Ovary (tissue), 9 donors: ENCODE results near the gene TESK2. TPM values are rescaled to one million over a fixed set of nuclear protein-coding genes. Genes with fewer than 3 reads are reported as not detected.

ENCODE experiments used
- DNase-seq, 5 donors: peaks; one replicate each; pipeline ENCODE4 v3.0.0-alpha.2; 2019 to 2020
- H3K27ac ChIP-seq, 2 donors: fragments of 200-600 bp; one replicate each; pipeline versions ENCODE4 v1.5.1 to v1.8.0; 2019 to 2022
- H3K27me3 ChIP-seq: fragments of 200-600 bp; one replicate; pipeline ENCODE4 v1.8.0; 2022
- H3K36me3 ChIP-seq: fragments of 200-600 bp; sonication (generic); one replicate; pipeline ENCODE4 v1.5.1; 2019
- H3K4me1 ChIP-seq: one replicate; pipeline ENCODE4 v1.8.1; 2013; ENCODE audit warnings: mild to moderate bottlenecking, moderate library complexity; ENCODE audit not compliant: insufficient read depth
- H3K4me3 ChIP-seq: fragments of 200-600 bp; sonication (generic); one replicate; pipeline ENCODE4 v1.5.1; 2017
- H3K9me3 ChIP-seq, 2 donors: fragments of 200-600 bp in 1 of 2; sonication (generic) in 1 of 2; one replicate each; pipeline versions ENCODE4 v1.5.1 to v1.8.1; 2013 to 2019; ENCODE audit warnings: mild to moderate bottlenecking in 1 of 2, moderate library complexity in 1 of 2
- CTCF ChIP-seq, 3 donors: fragments of 450-650 bp in 2 of 3; fragments of 200-600 bp in 1 of 3; IDR thresholded peaks; one replicate each; pipeline versions ENCODE4 v1.5.1 to v1.8.0; 2016 to 2022; ENCODE audit warnings: antibody characterized with exemption in 3 of 3, mild to moderate bottlenecking in 1 of 3
- EP300 ChIP-seq: sonication (generic); formaldehyde crosslinking; IDR thresholded peaks from one replicate; pipeline ENCODE4 v1.6.1; 2017; ENCODE audit warnings: antibody characterized with exemption
- POLR2A ChIP-seq: fragments of 450-650 bp; IDR thresholded peaks from one replicate; pipeline ENCODE4 v1.6.1; 2017; ENCODE audit warnings: antibody characterized with exemption, mild to moderate bottlenecking, moderate library complexity
- WGBS, 3 donors: extraction: QIAGEN DNeasy Blood & Tissue Kit in 1 of 3; methylation state at CpG; one replicate each; pipeline versions ENCODE4 v1.1.5 to v1.1.7; 2013 to 2017; 5-methylcytosine and 5-hydroxymethylcytosine counted together
- intact Hi-C, 4 donors: fragments of 100-400 bp; cut with DNase I; formaldehyde crosslinking; loops; one replicate each; pipeline versions ENCODE4 v1.11.0 to v1.15.1; 2022 to 2023
- polyA plus RNA-seq, 2 donors: library from polyadenylated mRNA; stranded (reverse); fragments of 200-250 nt in 1 of 2; fragments of 350-450 nt in 1 of 2; fragmentation: Illumina TruSeq in 1 of 2; extraction: RNeasy Lipid Tissue Mini Kit (QIAGEN cat#74804) in 1 of 2; gene quantifications; one replicate each; pipeline ENCODE4 v1.2.3, GENCODE V29; 2013 to 2014
- total RNA-seq, 7 donors: library from RNA; depleted of rRNA in 2 of 7; stranded (reverse); fragments of >200 nt in 2 of 7; fragmentation: NEBNext Ultra II Directional in 3 of 7; extraction: Animal tissue kit (Norgen Biotek cat#: 25700) in 3 of 7; gene quantifications; one replicate each; pipeline versions ENCODE4 v1.1.0 to v1.2.4, GENCODE V29; 2016 to 2023
- donor health status: DM: no; HTN: no; CAD: no; lungs with moderate emphysema.
- donor health status: DM: no; HTN: no; CAD: no.
- donor health status: Bipolar disorder and iron deficiency.
- donor health status: DM: yes; HTN: yes; CAD: no.
- donor health status: DM: no; HTN: no; CAD: no.
- donor health status: DM: yes; HTN: yes; CAD: no.

TESK2 gene
- total and polyA plus RNA-seq, 9 donors: 6.7 to 12.5 (median 9.7) TPM

- Histone ChIP-seq H3K36me3 (no peaks in the 10 kb centered on the region), H3K9me3 (no peaks in the 10 kb centered on the region), H3K27me3 (no peaks in the 10 kb centered on the region), H3K4me1 (no peaks in the 10 kb centered on the region), H3K27ac (no peak overlapping the region), H3K4me3 (no peak overlapping the region)
- DNase-seq: no peak
- no peak for TF ChIP-seq POLR2A
- no peak for TF ChIP-seq EP300
- TF ChIP-seq CTCF (IDR thresholded peaks at IDR 0.05): no peak
- WGBS, 3 donors: 60 to 67% (median 62%) methylated on average over 9 of the region's 9 CpGs
- intact Hi-C loops: no loop called here
Observed at GRCh38 chr1:45510036-45510971, 19.3 kb upstream of the TESK2 start.

- no peaks in the 10 kb centered on the region for H3K9me3 ChIP-seq
- intact Hi-C loops: loop anchor here in 2 of 4 donors (5.0 to 10.0 kb wide), 2 partner anchors 54 to 56 kb away; no protein-coding TSS in a partner anchor
- no peaks in the 10 kb centered on the region for H3K27me3 ChIP-seq
- no peaks in the 10 kb centered on the region for H3K36me3 ChIP-seq
- WGBS, 3 donors: 69 to 79% (median 70%) methylated on average over 15 of the region's 15 CpGs
- TF ChIP-seq POLR2A: no peak
- TF ChIP-seq EP300: no peak
- TF ChIP-seq CTCF (IDR thresholded peaks at IDR 0.05): no peak
- H3K4me1 ChIP-seq: no peaks in the 10 kb centered on the region
- H3K27ac ChIP-seq: no peak overlapping the region
- no peak overlapping the region for H3K4me3 ChIP-seq
- DNase-seq: no peak
Observed at GRCh38 chr1:45508295-45509151, 17.6 kb upstream of the TESK2 start.

GRCh38 chr1:45507893-45508292, 16.9 kb upstream of the TESK2 start:
- WGBS, 3 donors: 68 to 75% (median 71%) methylated on average over 4 of the region's 4 CpGs
- intact Hi-C loops: loop anchor here in 2 of 4 donors (5.0 to 10.0 kb wide), 2 partner anchors 54 to 57 kb away; no protein-coding TSS in a partner anchor
- no peaks in the 10 kb centered on the region for H3K36me3 ChIP-seq

More at GRCh38 chr1:45507893-45508292, 16.9 kb upstream of the TESK2 start:
- Histone ChIP-seq H3K4me1 (no peaks in the 10 kb centered on the region), H3K9me3 (no peaks in the 10 kb centered on the region), H3K27me3 (no peaks in the 10 kb centered on the region), H3K27ac (no peak overlapping the region), H3K4me3 (no peak overlapping the region)
- TF ChIP-seq POLR2A (no peak), CTCF (IDR thresholded peaks at IDR 0.05) (no peak), EP300 (no peak)
- DNase-seq: no peak
